SH-SY5Y (cell line): ENCODE measurements around the gene DNAJC1.

Experiments used
- GATA2 ChIP-seq: IDR thresholded peaks from 2 replicates; pipeline ENCODE4 v1.6.1; 2011; ENCODE audit warnings: mild to moderate bottlenecking, low read depth, low read length
- GATA3 ChIP-seq: IDR thresholded peaks from 2 replicates; pipeline ENCODE4 v1.6.1; 2011; ENCODE audit warnings: low read depth, mild to moderate bottlenecking, low read length, moderate library complexity

DNA sequence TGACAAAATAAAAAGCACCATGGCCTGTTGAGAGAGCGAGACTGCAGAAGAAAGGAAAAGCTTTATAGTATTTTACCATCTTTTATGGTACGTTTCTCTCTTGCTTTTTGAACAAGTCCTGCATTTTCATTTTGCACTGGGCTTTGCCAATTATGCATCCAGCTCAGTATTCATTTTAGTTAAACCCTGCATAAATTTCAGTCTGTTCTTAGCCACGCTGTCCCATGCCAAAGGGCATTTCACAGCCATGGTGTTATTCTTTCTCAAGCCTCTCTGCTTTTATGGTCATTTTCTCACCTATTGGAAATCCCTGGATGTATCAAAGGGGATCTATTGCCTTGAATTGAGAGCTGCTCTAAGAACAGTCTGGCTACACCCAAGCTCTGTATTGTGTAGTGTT lies 30.8 kb upstream of the DNAJC1 start:
- TF ChIP-seq GATA3: no peak
- TF ChIP-seq GATA2: no peak
